Measurements from ENCODE around the gene PIR.

The PIR gene

GRCh38 chrX:15413101-15413500 lies 80.0 kb downstream of the PIR start:
- TF ChIP-seq POLR2A (IDR thresholded peaks at IDR 0.05; ENCODE audit: low read depth, low read length) (no peak), TAF1 (IDR thresholded peaks at IDR 0.05; ENCODE audit: borderline replicate concordance, low read depth, low read length) (no peak), POLR2AphosphoS5 (IDR thresholded peaks at IDR 0.05; ENCODE audit: low read depth, low read length) (no peak)
- no peak for FAIRE-seq
- no peak for DNase-seq (ENCODE audit: insufficient read length)

- FAIRE-seq (no peak), DNase-seq (ENCODE audit: insufficient read length) (no peak)
- TF ChIP-seq POLR2AphosphoS5 (IDR thresholded peaks at IDR 0.05; ENCODE audit: low read depth, low read length) (no peak), TAF1 (IDR thresholded peaks at IDR 0.05; ENCODE audit: borderline replicate concordance, low read depth, low read length) (no peak), POLR2A (IDR thresholded peaks at IDR 0.05; ENCODE audit: low read depth, low read length) (no peak)
Observed at GRCh38 chrX:15410947-15411346, 82.2 kb downstream of the PIR start.

GRCh38 chrX:15410430-15410829 lies 82.7 kb downstream of the PIR start:
- no peak for TF ChIP-seq POLR2AphosphoS5 (IDR thresholded peaks at IDR 0.05; ENCODE audit: low read depth, low read length)
- FAIRE-seq (no peak), DNase-seq (ENCODE audit: insufficient read length) (no peak)

- DNase-seq (ENCODE audit: insufficient read length): no peak
- TF ChIP-seq POLR2A (IDR thresholded peaks at IDR 0.05; ENCODE audit: low read depth, low read length) (no peak), POLR2AphosphoS5 (IDR thresholded peaks at IDR 0.05; ENCODE audit: low read depth, low read length) (no peak), TAF1 (IDR thresholded peaks at IDR 0.05; ENCODE audit: borderline replicate concordance, low read depth, low read length) (no peak)
- no peak for FAIRE-seq
Observed at GRCh38 chrX:15405846-15406245, 87.3 kb downstream of the PIR start.

GRCh38 chrX:15404401-15405096 lies 88.6 kb downstream of the PIR start:
- DNase-seq (ENCODE audit: insufficient read length): no peak
- no peak for TF ChIP-seq TAF1 (IDR thresholded peaks at IDR 0.05; ENCODE audit: borderline replicate concordance, low read depth, low read length)
- no peak for TF ChIP-seq POLR2AphosphoS5 (IDR thresholded peaks at IDR 0.05; ENCODE audit: low read depth, low read length)
- TF ChIP-seq POLR2A (IDR thresholded peaks at IDR 0.05; ENCODE audit: low read depth, low read length): no peak
- no peak for FAIRE-seq

GRCh38 chrX:15401378-15401777 lies 91.8 kb downstream of the PIR start:
- TF ChIP-seq POLR2AphosphoS5 (IDR thresholded peaks at IDR 0.05; ENCODE audit: low read depth, low read length) (no peak), TAF1 (IDR thresholded peaks at IDR 0.05; ENCODE audit: borderline replicate concordance, low read depth, low read length) (no peak)
- FAIRE-seq (no peak), DNase-seq (ENCODE audit: insufficient read length) (no peak)

- no peak for FAIRE-seq
- DNase-seq (ENCODE audit: insufficient read length): no peak
- TF ChIP-seq POLR2AphosphoS5 (IDR thresholded peaks at IDR 0.05; ENCODE audit: low read depth, low read length) (no peak), POLR2A (IDR thresholded peaks at IDR 0.05; ENCODE audit: low read depth, low read length) (no peak), TAF1 (IDR thresholded peaks at IDR 0.05; ENCODE audit: borderline replicate concordance, low read depth, low read length) (no peak)
Observed at GRCh38 chrX:15399962-15400391, 93.2 kb downstream of the PIR start.

GRCh38 chrX:15398874-15399273 lies 94.3 kb downstream of the PIR start:
- TF ChIP-seq TAF1 (IDR thresholded peaks at IDR 0.05; ENCODE audit: borderline replicate concordance, low read depth, low read length): no peak
- no peak for TF ChIP-seq POLR2AphosphoS5 (IDR thresholded peaks at IDR 0.05; ENCODE audit: low read depth, low read length)
- TF ChIP-seq POLR2A (IDR thresholded peaks at IDR 0.05; ENCODE audit: low read depth, low read length): no peak
- FAIRE-seq (no peak), DNase-seq (ENCODE audit: insufficient read length) (no peak)

- FAIRE-seq (no peak), DNase-seq (ENCODE audit: insufficient read length) (no peak)
- no peak for TF ChIP-seq POLR2AphosphoS5 (IDR thresholded peaks at IDR 0.05; ENCODE audit: low read depth, low read length)
- no peak for TF ChIP-seq TAF1 (IDR thresholded peaks at IDR 0.05; ENCODE audit: borderline replicate concordance, low read depth, low read length)
- TF ChIP-seq POLR2A (IDR thresholded peaks at IDR 0.05; ENCODE audit: low read depth, low read length): no peak
Observed at GRCh38 chrX:15395789-15396188, 97.3 kb downstream of the PIR start.

GRCh38 chrX:15391850-15392249 lies 101.3 kb downstream of the PIR start:
- DNase-seq (ENCODE audit: insufficient read length): no peak
- TF ChIP-seq POLR2A (IDR thresholded peaks at IDR 0.05; ENCODE audit: low read depth, low read length): no peak
- no peak for TF ChIP-seq POLR2AphosphoS5 (IDR thresholded peaks at IDR 0.05; ENCODE audit: low read depth, low read length)
- TF ChIP-seq TAF1 (IDR thresholded peaks at IDR 0.05; ENCODE audit: borderline replicate concordance, low read depth, low read length): no peak
- FAIRE-seq: no peak

GRCh38 chrX:15384304-15384703 lies 108.8 kb downstream of the PIR start, which contains the start of gene VEGFD:
VEGFD (minus strand) TSS chrX:15384413; CDS start chrX:15383946, 467 bp downstream.
- TF ChIP-seq POLR2AphosphoS5 (IDR thresholded peaks at IDR 0.05; ENCODE audit: low read depth, low read length) (no peak), POLR2A (IDR thresholded peaks at IDR 0.05; ENCODE audit: low read depth, low read length) (no peak), TAF1 (IDR thresholded peaks at IDR 0.05; ENCODE audit: borderline replicate concordance, low read depth, low read length) (no peak)
- FAIRE-seq (no peak), DNase-seq (ENCODE audit: insufficient read length) (no peak)

GRCh38 chrX:15382813-15383212 lies 110.3 kb downstream of the PIR start:
- FAIRE-seq (peak; percentile 54), DNase-seq (ENCODE audit: insufficient read length) (no peak)
- TF ChIP-seq TAF1 (IDR thresholded peaks at IDR 0.05; ENCODE audit: borderline replicate concordance, low read depth, low read length) (no peak), POLR2A (IDR thresholded peaks at IDR 0.05; ENCODE audit: low read depth, low read length) (no peak), POLR2AphosphoS5 (IDR thresholded peaks at IDR 0.05; ENCODE audit: low read depth, low read length) (no peak)

Measured in GM12892 (cell line).